ENCODE data around the gene TMTC2.

The TMTC2 gene

GRCh38 chr12:82788594-82788993 lies 101.9 kb downstream of the TMTC2 start:
- TF ChIP-seq, protein P1, sequence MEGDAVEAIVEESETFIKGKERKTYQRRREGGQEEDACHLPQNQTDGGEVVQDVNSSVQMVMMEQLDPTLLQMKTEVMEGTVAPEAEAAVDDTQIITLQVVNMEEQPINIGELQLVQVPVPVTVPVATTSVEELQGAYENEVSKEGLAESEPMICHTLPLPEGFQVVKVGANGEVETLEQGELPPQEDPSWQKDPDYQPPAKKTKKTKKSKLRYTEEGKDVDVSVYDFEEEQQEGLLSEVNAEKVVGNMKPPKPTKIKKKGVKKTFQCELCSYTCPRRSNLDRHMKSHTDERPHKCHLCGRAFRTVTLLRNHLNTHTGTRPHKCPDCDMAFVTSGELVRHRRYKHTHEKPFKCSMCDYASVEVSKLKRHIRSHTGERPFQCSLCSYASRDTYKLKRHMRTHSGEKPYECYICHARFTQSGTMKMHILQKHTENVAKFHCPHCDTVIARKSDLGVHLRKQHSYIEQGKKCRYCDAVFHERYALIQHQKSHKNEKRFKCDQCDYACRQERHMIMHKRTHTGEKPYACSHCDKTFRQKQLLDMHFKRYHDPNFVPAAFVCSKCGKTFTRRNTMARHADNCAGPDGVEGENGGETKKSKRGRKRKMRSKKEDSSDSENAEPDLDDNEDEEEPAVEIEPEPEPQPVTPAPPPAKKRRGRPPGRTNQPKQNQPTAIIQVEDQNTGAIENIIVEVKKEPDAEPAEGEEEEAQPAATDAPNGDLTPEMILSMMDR (IDR thresholded peaks at IDR 0.05; ENCODE audit: poor library complexity, severe bottlenecking) = no peak
- DNase-seq (ENCODE audit: low spot score) = no peak
- no peaks in the 10 kb centered on the region for H3K9me3 ChIP-seq (ENCODE audit: severe bottlenecking)
- ATAC-seq (ENCODE audit: low read depth) = no peak
- no peaks in the 10 kb centered on the region for H3K4me1 ChIP-seq (ENCODE audit: insufficient read depth, poor library complexity, severe bottlenecking)
- no peak overlapping the region for H3K27ac ChIP-seq (ENCODE audit: poor library complexity, severe bottlenecking)
- H3K4me3 ChIP-seq (ENCODE audit: severe bottlenecking) = no peak overlapping the region
- no peaks in the 10 kb centered on the region for H3K27me3 ChIP-seq (ENCODE audit: insufficient read depth, poor library complexity, severe bottlenecking)
- no peaks in the 10 kb centered on the region for H3K36me3 ChIP-seq (ENCODE audit: low read depth)

DNA sequence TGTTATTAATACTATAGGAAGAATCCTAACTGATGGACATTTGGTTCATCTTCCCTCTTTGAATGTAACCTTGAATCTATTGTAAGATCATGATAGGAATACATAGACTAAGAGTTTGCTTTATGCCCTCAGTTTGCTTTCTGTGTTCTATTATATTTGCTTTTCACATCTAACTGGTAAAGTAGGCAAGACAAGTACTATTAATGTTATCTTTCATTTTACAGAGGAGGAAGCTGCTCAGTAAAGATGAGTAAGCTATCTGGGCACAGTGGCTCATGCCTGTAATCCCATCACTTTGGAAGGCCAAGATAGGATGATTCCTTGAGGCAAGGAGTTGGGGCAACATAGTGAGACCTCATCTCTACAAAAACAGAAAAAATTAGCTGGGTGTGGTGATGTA lies 103.0 kb downstream of the TMTC2 start:
- Histone ChIP-seq H3K27me3 (ENCODE audit: insufficient read depth, poor library complexity, severe bottlenecking) (no peaks in the 10 kb centered on the region), H3K4me3 (ENCODE audit: severe bottlenecking) (no peak overlapping the region), H3K27ac (ENCODE audit: poor library complexity, severe bottlenecking) (no peak overlapping the region), H3K4me1 (ENCODE audit: insufficient read depth, poor library complexity, severe bottlenecking) (no peaks in the 10 kb centered on the region), H3K9me3 (ENCODE audit: severe bottlenecking) (no peaks in the 10 kb centered on the region), H3K36me3 (ENCODE audit: low read depth) (no peaks in the 10 kb centered on the region)
- TF ChIP-seq, protein P1 (IDR thresholded peaks at IDR 0.05; ENCODE audit: poor library complexity, severe bottlenecking) = no peak
- ATAC-seq (ENCODE audit: low read depth) = no peak
- DNase-seq (ENCODE audit: low spot score) = no peak

- Histone ChIP-seq H3K4me3 (ENCODE audit: severe bottlenecking) (no peak overlapping the region), H3K36me3 (ENCODE audit: low read depth) (no peaks in the 10 kb centered on the region), H3K9me3 (ENCODE audit: severe bottlenecking) (no peaks in the 10 kb centered on the region), H3K4me1 (ENCODE audit: insufficient read depth, poor library complexity, severe bottlenecking) (no peaks in the 10 kb centered on the region), H3K27ac (ENCODE audit: poor library complexity, severe bottlenecking) (no peak overlapping the region), H3K27me3 (ENCODE audit: insufficient read depth, poor library complexity, severe bottlenecking) (no peaks in the 10 kb centered on the region)
- TF ChIP-seq, protein P1 (IDR thresholded peaks at IDR 0.05; ENCODE audit: poor library complexity, severe bottlenecking) = no peak
- DNase-seq (ENCODE audit: low spot score) (no peak), ATAC-seq (ENCODE audit: low read depth) (no peak)
These were observed 107.1 kb downstream of the TMTC2 start for GRCh38 chr12:82793751-82794281.

- Histone ChIP-seq H3K36me3 (ENCODE audit: low read depth) (no peaks in the 10 kb centered on the region), H3K27ac (ENCODE audit: poor library complexity, severe bottlenecking) (no peak overlapping the region), H3K27me3 (ENCODE audit: insufficient read depth, poor library complexity, severe bottlenecking) (no peaks in the 10 kb centered on the region), H3K4me3 (ENCODE audit: severe bottlenecking) (no peak overlapping the region), H3K9me3 (ENCODE audit: severe bottlenecking) (no peaks in the 10 kb centered on the region), H3K4me1 (ENCODE audit: insufficient read depth, poor library complexity, severe bottlenecking) (no peaks in the 10 kb centered on the region)
- no peak for DNase-seq (ENCODE audit: low spot score)
- no peak for ATAC-seq (ENCODE audit: low read depth)
- TF ChIP-seq, protein P1 (IDR thresholded peaks at IDR 0.05; ENCODE audit: poor library complexity, severe bottlenecking) = no peak
These were observed 110.8 kb downstream of the TMTC2 start for GRCh38 chr12:82797480-82797879.

DNA sequence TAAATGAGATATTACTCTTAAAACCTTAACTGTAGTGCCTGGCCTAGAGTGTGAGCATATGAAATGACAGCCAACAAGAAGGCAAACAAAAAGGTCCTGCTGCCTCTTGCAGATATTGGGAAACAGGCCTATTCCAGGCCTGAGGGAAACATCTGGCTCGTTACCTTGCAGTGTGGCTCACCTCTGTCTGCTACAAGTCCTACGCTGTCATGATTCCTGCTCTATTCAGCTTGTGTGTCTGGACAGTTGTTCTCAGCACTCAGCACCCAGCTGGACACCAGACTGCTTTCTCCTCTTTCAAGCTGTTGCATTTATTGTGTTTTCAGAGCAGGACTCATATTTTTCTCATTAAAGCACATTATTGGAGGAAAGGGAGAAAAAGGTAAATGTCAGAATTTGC lies 113.5 kb downstream of the TMTC2 start:
- ATAC-seq (ENCODE audit: low read depth) (no peak), DNase-seq (ENCODE audit: low spot score) (no peak)
- TF ChIP-seq, protein P1 (IDR thresholded peaks at IDR 0.05; ENCODE audit: poor library complexity, severe bottlenecking) = no peak
- Histone ChIP-seq H3K4me1 (ENCODE audit: insufficient read depth, poor library complexity, severe bottlenecking) (peaks cover 7% of the 10 kb centered on the region), H3K27me3 (ENCODE audit: insufficient read depth, poor library complexity, severe bottlenecking) (no peaks in the 10 kb centered on the region), H3K36me3 (ENCODE audit: low read depth) (no peaks in the 10 kb centered on the region), H3K4me3 (ENCODE audit: severe bottlenecking) (no peak overlapping the region), H3K9me3 (ENCODE audit: severe bottlenecking) (no peaks in the 10 kb centered on the region), H3K27ac (ENCODE audit: poor library complexity, severe bottlenecking) (no peak overlapping the region)
